ENCODE measurements around the gene ZNF619. TPM values are rescaled to one million over a fixed set of nuclear protein-coding genes. Genes with fewer than 3 reads are reported as not detected.

The ZNF619 gene
- total and polyA plus RNA-seq, 2 of the 13 experiments (the other 11 are each of a cell fraction or from before 2014, with no cell fraction given) = 0.83 to 5.2 TPM

- TF ChIP-seq MAZ (IDR thresholded peaks at IDR 0.05; ENCODE audit: borderline replicate concordance, low read depth, low read length) (no peak), MAZ (CRISPR knock-in tag; IDR thresholded peaks at IDR 0.05; ENCODE audit: low read depth) (peak; percentile 47; the same call in 1 of the 2 replicates)
These were observed at the start of gene ZNF619 (continued) for GRCh38 chr3:40476478-40477470.

GRCh38 chr3:40432793-40433192 is 44.1 kb upstream of the ZNF619 start:
- CTCF ChIA-PET (ENCODE audit: low intra/inter-chr PET ratio, low total read pairs) = no interaction called here
- intact Hi-C loops (cut with micrococcal nuclease; ENCODE audit: unreplicated experiment) = no loop called here
- Histone ChIP-seq H3K4me3 (replicated peaks in 1 of 3; ENCODE audit: insufficient read depth in 1 of 3, low read depth in 2 of 3, low read length in 3 of 3) (no peak overlapping the region), H3K4me1 (ENCODE audit: insufficient read depth, low read length) (no peaks in the 10 kb centered on the region), H3K27ac (ENCODE audit: extremely low read length, insufficient read depth, low read length) (no peak overlapping the region), H3K79me2 (ENCODE audit: insufficient read depth, low read length) (no peaks in the 10 kb centered on the region), H3K9me3 (ENCODE audit: low read length) (no peaks in the 10 kb centered on the region), H3K9ac (ENCODE audit: insufficient read depth, low read depth, low read length) (no peak overlapping the region), H2AFZ (ENCODE audit: low read length) (no peak overlapping the region), H3K36me3 (replicated peaks in 1 of 2; ENCODE audit: control insufficient read depth in 1 of 2, insufficient read depth in 2 of 2, low read length in 2 of 2) (no peaks in the 10 kb centered on the region), H3K27me3 (ENCODE audit: control insufficient read depth in 1 of 2, insufficient read depth in 2 of 2, low read length in 2 of 2) (no peaks in the 10 kb centered on the region), H3K4me2 (ENCODE audit: low read depth, low read length) (no peak overlapping the region), H4K20me1 (ENCODE audit: insufficient read depth, low read length) (no peaks in the 10 kb centered on the region)
- no peak for DNase-seq (ENCODE audit: low spot score)
- BruUV-seq (replicated peaks) = no TSS peak
- no peak for ATAC-seq
- no peak for TF ChIP-seq ZNF382 (CRISPR knock-in tag; IDR thresholded peaks at IDR 0.05; ENCODE audit: borderline replicate concordance)
- no peak for TF ChIP-seq ZNF513 (CRISPR knock-in tag; conservative IDR thresholded peaks at IDR 0.05)
- TF ChIP-seq TBL1XR1 (IDR thresholded peaks at IDR 0.05; ENCODE audit: borderline replicate concordance, low read length, partially characterized antibody) = no peak
- TF ChIP-seq CENPX (CRISPR knock-in tag; IDR thresholded peaks at IDR 0.05) = no peak
- TF ChIP-seq ARNT2 (CRISPR knock-in tag; IDR thresholded peaks at IDR 0.05; ENCODE audit: low read depth) = no peak
- TF ChIP-seq ELK4 (CRISPR knock-in tag; IDR thresholded peaks at IDR 0.05; ENCODE audit: borderline replicate concordance) = no peak
- no peak for TF ChIP-seq ZNF17 (CRISPR knock-in tag; IDR thresholded peaks at IDR 0.05)
- peak; percentile 37; the same call in 1 of the 2 replicates for TF ChIP-seq STAG1 (CRISPR knock-in tag; IDR thresholded peaks at IDR 0.05)
- TF ChIP-seq IKZF1 (IDR thresholded peaks at IDR 0.05) = no peak
- in situ Hi-C loops (cut with HindIII; ENCODE audit: extremely low pct_ligation_motif_present, low pct_unique_long_range_greater_than_20kb) = no loop called here
- POLR2A ChIA-PET = no interaction called here
- WGBS (ENCODE audit: low lambda C conversion rate) = 74% methylated on average over 2 of the region's 2 CpGs
- no peak for FAIRE-seq

Data from HepG2 (cell line).